ENCODE measurements around the gene ARHGAP24.

GRCh38 chr4:85577307-85577706 is 102.4 kb downstream of the ARHGAP24 start:
- TF ChIP-seq CTCF (IDR thresholded peaks at IDR 0.05; ENCODE audit: insufficient read depth, low read length, poor library complexity, severe bottlenecking) (no peak), EZH2phosphoT487 (conservative IDR thresholded peaks at IDR 0.05; ENCODE audit: low read length) (no peak)
